GM18498 (cell line): ENCODE measurements around the gene CNGB1.
"Not testable (repeated sequence)": the region's sequence is repeated elsewhere in the genome, so short reads cannot be mapped to it uniquely, and the experiment has no call there.

Experiments
- ATAC-seq: cut with Tn5 transposase; IDR thresholded peaks from one replicate; pipeline ENCODE4 v1.9.1; 2021; ENCODE audit warnings: mild to moderate bottlenecking, moderate library complexity; ENCODE audit not compliant: unreplicated experiment

CNGB1 gene

GRCh38 chr16:57837305-57838125 lies 133.4 kb downstream of the CNGB1 start:
- ATAC-seq = no peak

- not testable (repeated sequence) for ATAC-seq
These were observed 135.5 kb downstream of the CNGB1 start for GRCh38 chr16:57835439-57835838.

GRCh38 chr16:57834936-57835335 lies 136.0 kb downstream of the CNGB1 start:
- ATAC-seq = no peak
